Heart left ventricle (tissue), 16 donors: Measurements from ENCODE around the gene PCBD2. TPM values are rescaled to one million over a fixed set of nuclear protein-coding genes. Genes with fewer than 3 reads are reported as not detected.

Experiments used
- ATAC-seq, 4 donors: fragments of 200-7000 bp; cut with Tn5 transposase; one replicate each; pipeline ENCODE4 v1.9.1; 2020 to 2022; ENCODE audit warnings: moderate library complexity in 4 of 4, mild to moderate bottlenecking in 3 of 4, moderate number of reproducible peaks in 1 of 4
- DNase-seq, 5 donors: peaks; one replicate each; pipeline ENCODE4 v3.0.0-alpha.2; 2020
- H3K27ac ChIP-seq, 12 donors: fragments of 200-600 bp; sonication (generic) in 4 of 12; one replicate each; pipeline versions ENCODE4 v1.5.0 to v1.8.0; 2016 to 2022; ENCODE audit warnings: mild to moderate bottlenecking in 2 of 12
- H3K27me3 ChIP-seq, 9 donors: fragments of 200-600 bp; sonication (generic) in 2 of 9; one replicate each; pipeline versions ENCODE4 v1.5.1 to v1.8.0; 2016 to 2022; ENCODE audit warnings: mild to moderate bottlenecking in 3 of 9
- H3K36me3 ChIP-seq, 9 donors: fragments of 200-600 bp; sonication (generic) in 2 of 9; one replicate each; pipeline versions ENCODE4 v1.5.0 to v1.8.0; 2018 to 2022; ENCODE audit warnings: mild to moderate bottlenecking in 2 of 9
- H3K4me1 ChIP-seq, 12 donors: fragments of 200-600 bp; sonication (generic) in 4 of 12; one replicate each; pipeline versions ENCODE4 v1.5.0 to v1.8.0; 2016 to 2022; ENCODE audit warnings: mild to moderate bottlenecking in 3 of 12
- H3K4me3 ChIP-seq, 12 donors: fragments of 200-600 bp; sonication (generic) in 4 of 12; one replicate each; pipeline versions ENCODE4 v1.5.0 to v1.8.0; 2017 to 2022; ENCODE audit warnings: mild to moderate bottlenecking in 9 of 12, moderate library complexity in 4 of 12
- H3K9me3 ChIP-seq, 12 donors: fragments of 200-600 bp; sonication (generic) in 4 of 12; one replicate each; pipeline versions ENCODE4 v1.5.0 to v1.8.0; 2016 to 2022; ENCODE audit warnings: mild to moderate bottlenecking in 1 of 12
- CTCF ChIP-seq, 12 donors: fragments of 200-600 bp; sonication (generic) in 4 of 12; IDR thresholded peaks; one replicate each; pipeline versions ENCODE4 v1.5.0 to v1.8.0; 2018 to 2022; ENCODE audit warnings: antibody characterized with exemption in 12 of 12, mild to moderate bottlenecking in 5 of 12
- POLR2A ChIP-seq, 2 donors: fragments of 450-650 bp; IDR thresholded peaks; one replicate each; pipeline ENCODE4 v1.6.1; 2017; ENCODE audit warnings: antibody characterized with exemption in 2 of 2, mild to moderate bottlenecking in 2 of 2, moderate library complexity in 2 of 2
- WGBS, 4 donors: extraction: QIAGEN DNeasy Blood & Tissue Kit in 2 of 4; methylation state at CpG; one replicate each; pipeline versions ENCODE4 v1.1.5 to v1.1.7; 2013 to 2018; 5-methylcytosine and 5-hydroxymethylcytosine counted together
- intact Hi-C, 10 donors: fragments of 100-400 bp; cut with DNase I; formaldehyde crosslinking; loops; one replicate each; pipeline versions ENCODE4 v1.11.1 to v1.14.2; 2022
- polyA plus RNA-seq, 2 donors: library from polyadenylated mRNA; stranded (reverse); fragments of 200-250 nt; gene quantifications; one replicate each; pipeline ENCODE4 v1.2.3, GENCODE V29; 2013
- total RNA-seq, 9 donors: library from RNA; depleted of rRNA in 2 of 9; stranded (reverse); fragments of >200 nt in 2 of 9; fragmentation: NEBNext Ultra II Directional in 3 of 9; extraction: Animal tissue kit (Norgen Biotek cat#: 25700) in 3 of 9; gene quantifications; one replicate each; pipeline versions ENCODE4 v1.1.0 to v1.2.4, GENCODE V29; 2016 to 2023
- donor health status: ischemic (EF 13 %, LVEDD 7.1; RV severe dilation, severe dysfunction).
- donor health status: healthy with polysubstance abuse.
- donor health status: DM: no; HTN: yes; CAD: no.
- donor health status: DM: no; HTN: no; CAD: no.
- donor health status: ischemic (EF 25% LVEDD 6.9; RV normal size, moderate dysfunction).
- donor health status: ischemic (EF 25% LVEDD 5.7; RV mildly dilated, moderate dysfunction).
- donor health status: healthy.
- donor health status: DM: yes; HTN: yes; CAD: no.
- donor health status: ischemic (EF 35%, LVEDD 5.7; RV mildly dilated, moderate dysfunction).
- donor health status: nonischemic (EF 11% LVEDD 7.7; RV severe dilation, severe dysfunction).
- donor health status: DM: yes; HTN: yes; CAD: no.
- donor health status: PGD.
- donor health status: ischemic (EF 29% LVEDD 5.4; RV normal size, mild dysfunction).
- donor health status: nonischemic (EF 23%, LVEDD 6.1; RV moderate dilation, normal function).

PCBD2 gene
- total and polyA plus RNA-seq, 11 donors = 9.1 to 31.6 (median 19.7) TPM

- H3K27ac ChIP-seq = no peak overlapping the region
- H3K27me3 ChIP-seq = no peaks in the 10 kb centered on the region
- no peak for TF ChIP-seq POLR2A (IDR thresholded peaks at IDR 0.05)
- no peak for TF ChIP-seq CTCF (IDR thresholded peaks at IDR 0.05)
- intact Hi-C loops = no loop called here
- peaks cover 0 to 34% (median 7%) of the 10 kb centered on the region in 12 donors for H3K9me3 ChIP-seq
- H3K4me1 ChIP-seq = no peaks in the 10 kb centered on the region
- DNase-seq (no peak), ATAC-seq (no peak)
- H3K36me3 ChIP-seq = no peaks in the 10 kb centered on the region
- H3K4me3 ChIP-seq = no peak overlapping the region
These were observed 70.9 kb downstream of the PCBD2 start for GRCh38 chr5:134975843-134976242.

GRCh38 chr5:134976841-134977240 lies 71.9 kb downstream of the PCBD2 start:
- H3K9me3 ChIP-seq = peaks cover 0 to 43% (median 9%) of the 10 kb centered on the region in 12 donors
- 84 to 97% (median 90%) methylated on average over 1 of the region's 1 CpG for WGBS, 4 donors
- H3K36me3 ChIP-seq = no peaks in the 10 kb centered on the region
- DNase-seq = no peak
- no peak overlapping the region for H3K4me3 ChIP-seq
- ATAC-seq = no peak
- H3K27me3 ChIP-seq = no peaks in the 10 kb centered on the region
- TF ChIP-seq CTCF (IDR thresholded peaks at IDR 0.05) (no peak), POLR2A (IDR thresholded peaks at IDR 0.05) (no peak)
- intact Hi-C loops = no loop called here
- no peak overlapping the region for H3K27ac ChIP-seq
- no peaks in the 10 kb centered on the region for H3K4me1 ChIP-seq

- H3K9me3 ChIP-seq = peaks cover 0 to 67% (median 21%) of the 10 kb centered on the region in 12 donors
- no peak overlapping the region for H3K4me3 ChIP-seq
- intact Hi-C loops = no loop called here
- no peak for ATAC-seq
- TF ChIP-seq CTCF (IDR thresholded peaks at IDR 0.05) = no peak
- 90 to 97% (median 93%) methylated on average over 3 of the region's 3 CpGs for WGBS, 4 donors
- DNase-seq = no peak
- no peaks in the 10 kb centered on the region for H3K36me3 ChIP-seq
- no peaks in the 10 kb centered on the region for H3K4me1 ChIP-seq
- no peak overlapping the region for H3K27ac ChIP-seq
- H3K27me3 ChIP-seq = no peaks in the 10 kb centered on the region
These were observed 74.5 kb downstream of the PCBD2 start for GRCh38 chr5:134979416-134979815.

GRCh38 chr5:134982230-134982629 lies 77.3 kb downstream of the PCBD2 start:
- WGBS, 4 donors = 92 to 100% (median 95%) methylated on average over 1 of the region's 1 CpG
- H3K27ac ChIP-seq = no peak overlapping the region
- no peak for DNase-seq
- no peak overlapping the region for H3K4me3 ChIP-seq
- no peaks in the 10 kb centered on the region for H3K27me3 ChIP-seq
- TF ChIP-seq CTCF (IDR thresholded peaks at IDR 0.05) = no peak
- TF ChIP-seq POLR2A (IDR thresholded peaks at IDR 0.05) = no peak
- no peaks in the 10 kb centered on the region for H3K36me3 ChIP-seq
- no peaks in the 10 kb centered on the region for H3K4me1 ChIP-seq
- no peak for ATAC-seq
- H3K9me3 ChIP-seq = peaks cover 0 to 56% (median 21%) of the 10 kb centered on the region in 12 donors
- intact Hi-C loops = no loop called here
